A673 (cell line): ENCODE measurements around the gene SERPINI2. TPM values are rescaled to one million over a fixed set of nuclear protein-coding genes. Genes with fewer than 3 reads are reported as not detected.

Experiments
- BruUV-seq: library from RNA; stranded (reverse); fragments of 400-500 nt; replicated peaks from 2 replicates; lab custom pipeline; 2021; lab: Mats Ljungman, UMichigan
- CTCF ChIA-PET: fragments of 300-600 bp; sonication (Branson Sonifier 250); formaldehyde crosslinking; loops from one replicate; lab custom pipeline; 2022; ENCODE audit warnings: antibody characterized with exemption; lab: Charles Lee
- POLR2A ChIA-PET: fragments of 300-600 bp; sonication (Branson Sonifier 250); formaldehyde crosslinking; loops from one replicate; lab custom pipeline; 2022; ENCODE audit warnings: antibody characterized with exemption; ENCODE audit not compliant: low non-redundant PET; lab: Charles Lee
- DNase-seq: peaks from one replicate; pipeline ENCODE4 v3.0.0-alpha.2; 2015; ENCODE audit warnings: low spot score
- H3K27ac ChIP-seq: fragments of 200-600 bp; sonication (generic); 2 replicates; pipeline ENCODE4 v1.5.1; 2016; ENCODE audit warnings: mixed run types, low read depth, mild to moderate bottlenecking, mixed read lengths, antibody characterized with exemption, low read length; ENCODE audit not compliant: poor library complexity, severe bottlenecking
- H3K27me3 ChIP-seq: fragments of 200-600 bp; sonication (generic); replicated peaks from 2 replicates; pipeline ENCODE4 v1.6.1; 2017; ENCODE audit warnings: mixed run types, low read depth, mild to moderate bottlenecking, mixed read lengths, antibody characterized with exemption, low read length; ENCODE audit not compliant: insufficient read depth, poor library complexity
- H3K36me3 ChIP-seq: fragments of 200-600 bp; sonication (generic); 2 replicates; pipeline ENCODE4 v1.6.1; 2016; ENCODE audit warnings: mixed run types, mild to moderate bottlenecking, mixed read lengths, antibody characterized with exemption, low read length; ENCODE audit not compliant: insufficient read depth, poor library complexity, severe bottlenecking
- H3K4me1 ChIP-seq: fragments of 200-600 bp; sonication (generic); 2 replicates; pipeline ENCODE4 v1.6.1; 2017; ENCODE audit warnings: mixed run types, mild to moderate bottlenecking, mixed read lengths, antibody characterized with exemption, low read length; ENCODE audit not compliant: insufficient read depth, poor library complexity, severe bottlenecking
- H3K4me3 ChIP-seq: fragments of 200-600 bp; sonication (generic); 2 replicates; pipeline ENCODE4 v1.5.1; 2016; ENCODE audit warnings: low read depth, mixed run types, mild to moderate bottlenecking, mixed read lengths, low read length; ENCODE audit not compliant: poor library complexity, severe bottlenecking
- H3K9me3 ChIP-seq: fragments of 200-600 bp; sonication (generic); 2 replicates; pipeline ENCODE4 v1.6.1; 2016; ENCODE audit warnings: mixed run types, low read depth, mild to moderate bottlenecking, mixed read lengths, antibody characterized with exemption, low read length; ENCODE audit not compliant: poor library complexity, severe bottlenecking
- EZH2 ChIP-seq: fragments of 200-600 bp; sonication (generic); IDR thresholded peaks from 2 replicates; pipeline ENCODE4 v1.6.1; 2017; ENCODE audit warnings: borderline replicate concordance, low read depth, mild to moderate bottlenecking, mixed read lengths, antibody characterized with exemption, low read length; ENCODE audit not compliant: poor library complexity, severe bottlenecking
- intact Hi-C: fragments of 100-400 bp; cut with micrococcal nuclease; formaldehyde crosslinking; loops from one replicate; pipeline ENCODE4 v1.10.0; 2022; ENCODE audit not compliant: unreplicated experiment
- total RNA-seq: library from RNA; stranded (reverse); gene quantifications from 2 replicates; pipeline ENCODE4 v1.2.3, GENCODE V29; 2021
- TF ChIP-seq, protein P1 (sequence below): fragments of 300-800, 200-600 bp; sonication (generic); conservative IDR thresholded peaks from 2 replicates; pipeline ENCODE4 v1.5.1; 2017; ENCODE audit warnings: low read depth, mild to moderate bottlenecking, antibody characterized with exemption, low read length, moderate library complexity, mixed read lengths

The SERPINI2 gene
- total RNA-seq, 1 experiment from 2014 or later = not detected

DNA sequence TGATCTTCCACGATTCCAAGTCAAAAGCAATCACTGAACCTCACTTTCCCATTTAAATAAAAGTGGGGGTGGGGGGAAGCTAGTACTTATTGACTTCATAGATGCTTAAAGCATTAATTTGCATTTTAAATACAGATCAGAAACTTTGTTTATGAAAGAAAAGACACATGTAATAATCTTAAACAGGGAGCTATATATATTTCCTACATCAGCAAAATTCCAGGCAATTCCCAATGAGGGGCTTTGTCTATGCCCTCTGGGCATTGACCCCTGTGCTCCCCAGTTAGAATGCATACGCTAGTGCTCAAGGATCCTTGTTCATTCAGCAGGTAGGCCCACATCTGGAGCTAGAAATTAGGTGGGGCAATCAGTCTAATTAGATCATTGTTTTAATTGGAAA lies 20.0 kb downstream of the SERPINI2 start:
- ChIA-PET CTCF (no interaction called here), POLR2A (no interaction called here)
- TF ChIP-seq, protein P1, sequence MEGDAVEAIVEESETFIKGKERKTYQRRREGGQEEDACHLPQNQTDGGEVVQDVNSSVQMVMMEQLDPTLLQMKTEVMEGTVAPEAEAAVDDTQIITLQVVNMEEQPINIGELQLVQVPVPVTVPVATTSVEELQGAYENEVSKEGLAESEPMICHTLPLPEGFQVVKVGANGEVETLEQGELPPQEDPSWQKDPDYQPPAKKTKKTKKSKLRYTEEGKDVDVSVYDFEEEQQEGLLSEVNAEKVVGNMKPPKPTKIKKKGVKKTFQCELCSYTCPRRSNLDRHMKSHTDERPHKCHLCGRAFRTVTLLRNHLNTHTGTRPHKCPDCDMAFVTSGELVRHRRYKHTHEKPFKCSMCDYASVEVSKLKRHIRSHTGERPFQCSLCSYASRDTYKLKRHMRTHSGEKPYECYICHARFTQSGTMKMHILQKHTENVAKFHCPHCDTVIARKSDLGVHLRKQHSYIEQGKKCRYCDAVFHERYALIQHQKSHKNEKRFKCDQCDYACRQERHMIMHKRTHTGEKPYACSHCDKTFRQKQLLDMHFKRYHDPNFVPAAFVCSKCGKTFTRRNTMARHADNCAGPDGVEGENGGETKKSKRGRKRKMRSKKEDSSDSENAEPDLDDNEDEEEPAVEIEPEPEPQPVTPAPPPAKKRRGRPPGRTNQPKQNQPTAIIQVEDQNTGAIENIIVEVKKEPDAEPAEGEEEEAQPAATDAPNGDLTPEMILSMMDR = no peak
- no peak for TF ChIP-seq EZH2
- H3K4me3 ChIP-seq = no peak overlapping the region
- no peaks in the 10 kb centered on the region for H3K9me3 ChIP-seq
- H3K27ac ChIP-seq = no peak overlapping the region
- intact Hi-C loops = no loop called here
- no peaks in the 10 kb centered on the region for H3K4me1 ChIP-seq
- no peaks in the 10 kb centered on the region for H3K27me3 ChIP-seq
- no TSS peak for BruUV-seq
- no peak for DNase-seq
- H3K36me3 ChIP-seq = no peaks in the 10 kb centered on the region

DNA sequence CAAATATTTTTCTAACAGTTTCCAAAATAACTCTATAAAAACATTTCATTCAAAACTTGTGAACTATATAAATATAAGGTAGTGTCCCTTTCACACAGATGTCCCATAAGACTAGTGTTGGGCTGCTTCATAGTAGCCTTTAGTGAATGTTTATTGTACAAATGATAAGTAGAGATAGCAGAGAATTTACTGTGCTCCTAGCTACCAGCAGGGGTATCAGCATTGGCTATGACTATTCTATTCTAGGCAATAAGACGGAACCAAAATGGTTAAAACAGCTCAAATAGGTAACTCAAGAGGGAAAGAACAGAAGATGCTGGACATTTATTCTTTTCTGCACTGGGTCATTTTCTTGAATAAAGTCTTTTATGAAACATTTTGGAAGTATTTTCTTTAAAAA lies 22.6 kb downstream of the SERPINI2 start:
- H3K27me3 ChIP-seq = no peaks in the 10 kb centered on the region
- H3K36me3 ChIP-seq = no peaks in the 10 kb centered on the region
- H3K4me1 ChIP-seq = no peaks in the 10 kb centered on the region
- no TSS peak for BruUV-seq
- H3K4me3 ChIP-seq = no peak overlapping the region
- no peak overlapping the region for H3K27ac ChIP-seq
- DNase-seq = no peak
- H3K9me3 ChIP-seq = no peaks in the 10 kb centered on the region
- TF ChIP-seq EZH2 = no peak
- TF ChIP-seq, protein P1 = no peak
- ChIA-PET CTCF (no interaction called here), POLR2A (no interaction called here)
- intact Hi-C loops = no loop called here

DNA sequence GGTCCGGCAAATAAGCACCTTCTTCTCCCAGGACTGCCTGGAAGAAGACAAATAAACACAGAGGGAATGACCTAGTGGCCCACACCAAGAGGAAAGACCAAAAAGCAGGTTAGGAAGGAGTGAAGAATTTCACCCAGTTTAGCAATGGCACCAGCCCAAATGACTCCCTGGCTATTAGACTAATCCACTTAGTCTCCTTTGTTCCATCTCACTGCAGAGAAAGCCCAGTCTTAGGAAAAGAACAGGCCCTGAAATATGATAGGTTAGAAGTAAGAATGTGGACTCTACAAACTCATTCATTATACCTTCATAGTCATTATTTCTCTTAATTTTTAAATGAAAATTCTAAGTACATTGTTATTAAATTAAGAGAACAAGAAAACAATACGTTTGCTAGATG lies 23.2 kb downstream of the SERPINI2 start:
- DNase-seq = peak; percentile 30
- Histone ChIP-seq H3K4me1 (no peaks in the 10 kb centered on the region), H3K9me3 (no peaks in the 10 kb centered on the region), H3K27ac (no peak overlapping the region), H3K36me3 (no peaks in the 10 kb centered on the region), H3K27me3 (no peaks in the 10 kb centered on the region), H3K4me3 (no peak overlapping the region)
- ChIA-PET POLR2A (no interaction called here), CTCF (no interaction called here)
- no TSS peak for BruUV-seq
- no peak for TF ChIP-seq EZH2
- TF ChIP-seq, protein P1 = no peak
- intact Hi-C loops = no loop called here
